ENCODE data around the gene DHRS3. TPM values are rescaled to one million over a fixed set of nuclear protein-coding genes. Genes with fewer than 3 reads are reported as not detected.

Gene DHRS3
- total RNA-seq, 1 donor from 2014 or later, result 41.8 TPM

- no peak for DNase-seq (ENCODE audit: low spot score)
- intact Hi-C loops (cut with DNase I), result no loop called here
These were observed 14.8 kb downstream of the DHRS3 start for GRCh38 chr1:12603224-12603623.

GRCh38 chr1:12602659-12603024, 15.4 kb downstream of the DHRS3 start:
- no peak for DNase-seq (ENCODE audit: low spot score)
- intact Hi-C loops (cut with DNase I), result no loop called here

- DNase-seq (ENCODE audit: low spot score), result no peak
- intact Hi-C loops (cut with DNase I), result no loop called here
These were observed 16.0 kb downstream of the DHRS3 start for GRCh38 chr1:12601700-12602658.

DNA sequence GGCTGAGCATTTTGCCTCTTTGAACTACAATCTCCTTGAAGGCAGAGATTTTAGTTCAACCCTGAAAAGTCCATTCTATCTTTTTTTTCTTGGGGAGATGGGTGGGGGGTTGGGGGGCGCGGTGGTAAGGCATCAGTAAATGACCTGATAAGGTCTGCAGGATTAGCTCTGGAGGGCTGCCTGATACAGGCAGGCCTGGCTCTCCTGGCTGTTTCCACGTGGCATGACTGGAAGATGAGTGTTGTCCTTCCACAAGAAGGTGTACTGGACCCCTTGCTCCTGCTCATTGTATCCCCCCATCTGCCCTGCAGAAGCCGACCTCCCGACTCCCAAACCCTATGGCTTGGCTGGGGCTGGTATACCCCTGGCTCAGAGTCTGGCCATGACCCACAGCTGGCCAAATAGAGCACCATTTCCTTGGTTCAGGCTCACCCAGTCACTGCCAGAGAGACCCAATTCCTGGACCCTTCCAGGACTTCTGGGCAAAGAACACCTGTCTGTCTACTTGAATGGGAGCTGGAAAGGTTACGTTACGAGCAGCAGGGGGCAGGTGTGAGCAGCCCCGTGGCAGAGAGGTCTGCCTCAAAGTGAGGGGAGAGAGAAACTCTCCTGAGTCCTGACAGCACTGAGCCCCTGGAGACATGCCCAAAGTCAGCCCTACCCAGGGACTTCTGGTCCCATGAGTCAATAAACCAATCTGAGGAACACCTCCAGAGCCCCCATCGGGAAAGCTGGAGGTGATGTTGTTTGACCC, 17.0 kb downstream of the DHRS3 start:
- intact Hi-C loops (cut with DNase I), result no loop called here

GRCh38 chr1:12600335-12600734, 17.7 kb downstream of the DHRS3 start:
- DNase-seq (ENCODE audit: low spot score), result no peak
- intact Hi-C loops (cut with DNase I), result no loop called here

More for the DNA sequence above, 17.0 kb downstream of the DHRS3 start:
- DNase-seq (ENCODE audit: low spot score), result no peak

- intact Hi-C loops (cut with DNase I), result no loop called here
- DNase-seq (ENCODE audit: low spot score), result no peak
These were observed 18.4 kb downstream of the DHRS3 start for GRCh38 chr1:12599657-12600056.

- intact Hi-C loops (cut with DNase I), result no loop called here
- DNase-seq (ENCODE audit: low spot score), result no peak
These were observed 19.0 kb downstream of the DHRS3 start for GRCh38 chr1:12598974-12599373.

GRCh38 chr1:12597792-12598191, 20.2 kb downstream of the DHRS3 start:
- no peak for DNase-seq (ENCODE audit: low spot score)
- intact Hi-C loops (cut with DNase I), result no loop called here

DNA sequence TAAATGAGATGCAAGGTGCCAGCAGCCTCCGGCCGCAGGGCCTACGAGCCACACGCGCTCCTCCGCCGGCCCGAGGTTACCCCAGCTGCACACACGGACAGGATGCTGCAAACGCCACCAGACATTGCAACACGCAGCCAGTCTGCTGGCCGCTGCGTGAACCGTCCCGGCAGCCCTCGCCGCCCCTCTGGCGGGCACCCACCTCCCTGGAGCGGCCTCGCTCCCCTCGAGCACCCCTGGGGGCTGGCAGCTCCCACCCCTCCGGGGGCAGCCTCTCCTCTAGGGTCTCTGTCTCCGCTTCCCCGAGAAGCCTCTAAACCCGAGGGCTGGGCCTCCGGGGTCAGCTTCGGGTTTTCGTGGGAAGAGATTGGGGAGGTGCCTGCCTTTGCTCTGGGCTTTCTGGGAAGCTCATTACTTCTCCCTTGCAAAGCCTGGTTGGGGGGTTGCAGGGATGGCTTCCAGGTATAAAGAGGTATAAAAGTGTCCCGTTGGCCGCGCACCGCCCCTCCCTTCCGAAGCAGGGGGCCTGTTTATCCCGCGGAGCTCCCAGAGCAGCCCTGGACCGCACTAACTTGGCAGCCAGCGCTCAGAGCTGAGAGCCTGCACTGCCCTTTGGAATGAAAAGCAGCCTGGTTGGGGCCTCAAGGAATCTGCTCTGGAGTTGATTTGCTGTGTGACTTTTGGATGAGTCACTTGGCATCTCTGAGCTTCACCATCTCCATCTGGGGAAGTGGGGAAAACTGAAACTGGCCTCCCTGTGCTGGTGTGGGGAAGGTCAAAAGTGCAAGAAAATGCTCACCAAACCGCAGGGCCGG, 21.8 kb downstream of the DHRS3 start:
- DNase-seq (ENCODE audit: low spot score), result peak; percentile 92
- intact Hi-C loops (cut with DNase I), result loop anchor here (1.0 kb wide), 1 partner anchor 22 kb away; the partner anchor contains the start of gene DHRS3

- DNase-seq (ENCODE audit: low spot score), result no peak
- intact Hi-C loops (cut with DNase I), result loop anchor here (1.0 kb wide), 1 partner anchor 23 kb away; the partner anchor contains the start of gene DHRS3
These were observed 22.3 kb downstream of the DHRS3 start for GRCh38 chr1:12595757-12596006.

GRCh38 chr1:12594966-12595756, 22.8 kb downstream of the DHRS3 start:
- intact Hi-C loops (cut with DNase I), result loop anchor here (5.0 kb wide), 1 partner anchor 118 kb away; no protein-coding TSS in a partner anchor
- DNase-seq (ENCODE audit: low spot score), result peak; percentile 85

- intact Hi-C loops (cut with DNase I), result loop anchor here (5.0 kb wide), 1 partner anchor 117 kb away; no protein-coding TSS in a partner anchor
These were observed 23.5 kb downstream of the DHRS3 start for GRCh38 chr1:12594490-12594889.

GRCh38 chr1:12593621-12594066, 24.4 kb downstream of the DHRS3 start:
- no peak for DNase-seq (ENCODE audit: low spot score)
- intact Hi-C loops (cut with DNase I), result loop anchor here (2.0 to 5.0 kb wide), 2 partner anchors 45 to 116 kb away; no protein-coding TSS in a partner anchor

More at GRCh38 chr1:12594490-12594889, 23.5 kb downstream of the DHRS3 start:
- no peak for DNase-seq (ENCODE audit: low spot score)

DNA sequence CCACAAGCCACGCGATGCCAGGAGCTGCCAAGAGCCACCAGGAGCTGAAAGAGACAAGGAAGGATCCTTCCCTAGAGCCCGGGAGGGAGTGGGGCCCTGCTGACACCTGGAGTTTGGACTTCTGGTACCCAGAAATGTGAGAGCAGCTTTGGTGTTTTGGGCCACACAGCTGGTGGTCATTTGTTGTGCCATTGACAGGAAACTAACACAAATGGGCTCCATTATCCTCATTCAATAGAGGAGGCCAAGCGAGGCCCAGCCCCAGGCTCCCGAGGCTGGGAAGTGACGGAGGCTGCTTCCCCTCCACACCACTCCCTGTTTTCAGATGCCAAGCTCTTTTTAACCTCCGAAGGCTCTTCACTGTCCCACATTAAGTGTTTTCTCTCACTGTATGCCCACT, 25.5 kb downstream of the DHRS3 start:
- DNase-seq (ENCODE audit: low spot score), result no peak
- intact Hi-C loops (cut with DNase I), result loop anchor here (2.0 to 5.0 kb wide), 2 partner anchors 44 to 115 kb away; no protein-coding TSS in a partner anchor

DNA sequence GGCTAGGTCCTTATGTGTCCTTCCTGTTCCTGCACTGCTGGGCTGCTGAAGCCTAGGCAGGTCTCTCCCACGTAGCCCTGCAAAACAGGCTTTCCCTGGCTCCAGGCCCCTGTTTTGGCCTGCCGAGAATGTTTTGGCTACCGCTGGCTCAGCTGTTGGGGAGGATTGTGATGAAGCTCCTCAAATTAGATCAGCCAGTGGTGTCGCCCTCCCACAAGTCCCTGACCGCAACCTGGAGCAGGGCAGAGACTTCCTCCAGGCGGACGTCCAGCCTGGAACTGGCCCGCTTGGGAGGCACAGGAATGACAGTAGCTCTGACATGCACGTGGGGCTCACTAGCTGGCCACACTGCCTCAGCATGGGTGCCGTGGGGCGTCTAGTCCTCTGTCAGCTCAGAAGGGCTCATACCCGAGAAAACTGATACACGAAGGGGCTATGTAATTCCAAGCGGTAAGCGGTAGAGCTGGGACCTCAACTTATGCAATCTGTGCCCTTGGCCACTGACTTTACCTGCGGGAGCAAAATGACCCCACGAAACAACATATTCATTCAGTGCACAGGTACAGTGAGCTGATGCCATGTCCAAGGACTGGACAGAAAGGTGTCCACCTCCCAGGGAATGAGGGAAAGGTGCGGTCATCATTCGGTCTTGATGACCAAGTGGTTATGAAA, 26.6 kb downstream of the DHRS3 start:
- intact Hi-C loops (cut with DNase I), result loop anchor here (2.0 to 5.0 kb wide), 2 partner anchors 114 to 185 kb away; no protein-coding TSS in a partner anchor
- DNase-seq (ENCODE audit: low spot score), result peak; percentile 88

- no peak for DNase-seq (ENCODE audit: low spot score)
- intact Hi-C loops (cut with DNase I), result no loop called here
These were observed 29.3 kb downstream of the DHRS3 start for GRCh38 chr1:12588695-12589094.

DNA sequence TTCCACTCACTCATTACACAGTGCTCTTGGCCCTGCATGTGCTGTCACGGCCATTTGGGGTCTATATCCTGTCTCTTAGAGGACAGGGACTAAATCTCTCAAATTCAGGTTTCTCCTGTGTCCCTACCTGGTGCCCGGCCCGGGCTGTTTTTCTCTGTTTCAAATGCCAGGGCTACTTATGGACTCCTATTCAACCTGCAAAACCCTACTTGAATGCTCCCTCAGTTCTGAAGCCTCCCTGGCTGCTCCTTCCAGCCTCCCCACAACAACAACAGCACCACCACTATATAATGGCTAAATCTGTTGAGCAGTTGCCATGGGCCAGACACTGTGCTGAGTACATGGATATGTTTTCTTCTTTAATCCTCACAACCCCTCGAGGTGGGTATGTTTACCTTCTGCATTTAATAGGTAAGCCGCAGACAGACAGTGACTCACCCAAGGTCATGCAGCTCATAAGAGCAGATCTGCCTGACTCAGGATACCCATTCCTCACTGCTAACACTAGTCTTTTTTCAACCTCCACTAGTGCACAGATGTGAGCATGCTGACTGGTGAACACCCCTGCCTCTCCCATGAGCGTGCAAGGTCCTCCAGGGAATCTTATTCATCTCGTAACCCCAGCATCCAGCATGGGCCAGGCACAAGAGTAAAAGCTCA, 29.9 kb downstream of the DHRS3 start:
- intact Hi-C loops (cut with DNase I), result no loop called here
- DNase-seq (ENCODE audit: low spot score), result no peak
